Ramos (cell line): ENCODE results near the gene CMSS1.

ENCODE experiments used
- in situ Hi-C: fragments of 300-500 bp; cut with MboI; formaldehyde crosslinking; loops from one replicate; pipeline ENCODE4 v1.14.3; 2022; ENCODE audit warnings: low sequenced_read_pairs; ENCODE audit not compliant: unreplicated experiment

The CMSS1 gene

DNA sequence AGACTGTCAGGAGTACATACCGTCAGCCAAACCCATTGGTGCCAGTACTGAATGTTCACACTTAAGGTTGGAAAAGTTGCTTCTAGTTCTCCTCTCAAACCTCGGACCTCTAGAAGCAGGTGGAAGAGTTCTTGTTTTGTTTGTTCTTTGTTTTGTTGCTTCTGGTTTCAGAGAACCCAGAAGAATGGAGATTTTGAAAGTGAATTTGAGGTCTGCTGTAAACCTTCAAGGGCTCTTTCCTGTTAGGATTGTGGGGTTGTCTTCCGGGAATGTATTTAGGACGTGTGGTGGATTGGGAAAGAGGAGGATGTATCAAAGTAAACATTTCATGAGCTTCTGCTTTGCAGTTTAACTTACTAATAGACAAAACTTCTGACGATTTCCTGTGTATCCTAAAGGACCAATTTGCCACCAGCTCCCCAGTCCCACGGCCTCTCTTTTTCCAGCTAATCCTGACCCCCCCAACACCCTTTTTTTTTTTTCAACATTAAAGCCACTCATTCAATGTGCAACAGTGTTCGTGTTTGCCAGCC, 246.3 kb downstream of the CMSS1 start:
- in situ Hi-C loops = loop anchor here (25.0 kb wide), 1 partner anchor 523 kb away; no protein-coding TSS in a partner anchor

DNA sequence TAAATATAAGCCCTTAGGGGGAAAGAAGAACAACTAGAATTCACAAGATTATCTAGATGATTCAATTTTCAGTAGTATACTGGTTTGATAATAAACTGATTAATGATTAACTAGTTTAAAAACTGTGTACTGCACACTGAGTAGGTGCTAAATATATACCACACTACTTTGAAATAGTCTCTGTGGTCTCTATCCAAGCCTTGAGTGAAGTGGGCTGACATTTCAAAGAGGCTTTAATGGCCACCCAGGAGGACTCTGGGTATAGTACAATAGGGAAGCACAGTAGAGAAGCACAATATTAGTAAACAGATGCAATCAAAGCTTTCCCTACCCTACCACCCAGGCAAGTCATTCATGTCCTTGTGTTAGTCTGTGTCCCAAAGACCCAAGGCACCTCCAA, 249.9 kb downstream of the CMSS1 start:
- in situ Hi-C loops = loop anchor here (5.0 to 25.0 kb wide), 2 partner anchors 185 to 520 kb away; no protein-coding TSS in a partner anchor

DNA sequence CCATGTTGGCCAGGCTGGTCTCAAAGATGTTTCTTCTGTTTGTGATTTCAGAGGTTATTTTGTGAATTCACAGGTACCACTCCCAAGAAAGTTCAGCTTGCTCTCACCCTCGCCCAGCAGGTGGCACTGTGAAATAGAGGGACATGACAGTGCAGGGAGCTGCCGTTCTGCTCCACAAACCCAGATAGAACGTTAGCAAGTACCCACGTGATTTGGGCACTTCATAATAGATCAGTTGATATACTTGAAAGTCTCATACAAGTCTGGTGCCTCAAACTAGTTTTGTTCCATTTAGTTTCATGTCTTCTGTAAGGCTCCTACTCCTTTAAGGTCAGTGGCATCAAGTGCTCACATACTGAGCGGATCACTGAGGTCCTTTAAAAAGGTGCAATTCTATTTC, 251.2 kb downstream of the CMSS1 start:
- in situ Hi-C loops = loop anchor here (5.0 to 25.0 kb wide), 2 partner anchors 183 to 518 kb away; no protein-coding TSS in a partner anchor

DNA sequence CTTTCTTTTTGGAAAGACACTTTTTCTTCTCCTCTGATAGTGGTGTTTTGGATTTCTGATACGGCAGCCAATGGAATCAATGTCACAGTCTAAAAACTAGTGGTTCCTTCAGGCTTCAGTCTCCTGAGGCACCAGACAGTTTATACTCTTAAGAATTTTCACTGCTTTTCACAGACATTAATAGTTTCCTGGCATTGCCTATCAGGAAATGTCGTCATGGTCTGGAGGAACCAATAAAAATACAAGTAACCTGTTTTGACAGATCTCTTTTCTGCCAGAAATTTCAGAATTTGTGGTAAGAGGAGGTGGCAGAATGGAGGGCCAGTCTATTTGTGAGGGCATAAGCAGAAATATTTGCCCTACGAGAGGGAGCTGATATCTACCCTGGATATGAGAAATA, 251.8 kb downstream of the CMSS1 start:
- in situ Hi-C loops = loop anchor here (5.0 to 25.0 kb wide), 2 partner anchors 183 to 518 kb away; no protein-coding TSS in a partner anchor

DNA sequence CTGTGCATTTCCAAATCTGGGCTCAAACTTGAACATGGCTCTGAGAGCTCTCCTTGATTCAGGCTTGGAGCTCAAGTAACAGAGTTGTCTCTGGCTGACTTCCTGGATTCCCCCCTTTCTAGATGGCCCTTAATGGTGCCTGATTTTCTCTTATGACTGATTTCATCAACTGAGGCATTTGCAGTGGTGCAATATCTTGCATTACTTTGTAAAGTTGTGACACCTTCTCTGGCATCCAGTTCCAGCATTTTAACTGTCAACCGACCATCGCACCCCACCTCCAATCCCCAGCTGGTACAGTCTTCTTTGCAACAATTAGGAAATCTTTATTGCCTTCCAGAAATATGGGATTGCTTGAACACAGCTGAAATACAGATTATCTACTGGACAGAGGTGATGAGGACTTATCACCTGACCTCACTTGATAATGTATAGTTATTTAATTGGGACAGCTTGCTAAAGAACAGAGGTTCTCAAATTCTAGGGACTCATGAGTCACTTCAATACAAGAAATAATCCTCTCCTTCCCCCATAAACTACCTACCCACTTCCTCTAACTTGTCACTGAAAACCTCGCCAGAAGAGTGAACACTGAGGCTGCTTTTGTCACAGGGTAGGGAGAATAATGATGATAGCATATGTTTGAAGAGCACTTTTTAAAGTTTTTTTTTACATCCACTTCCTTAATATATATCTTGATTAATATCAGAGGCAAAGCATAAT, 254.8 kb downstream of the CMSS1 start:
- in situ Hi-C loops = loop anchor here (25.0 kb wide), 1 partner anchor 515 kb away; no protein-coding TSS in a partner anchor

DNA sequence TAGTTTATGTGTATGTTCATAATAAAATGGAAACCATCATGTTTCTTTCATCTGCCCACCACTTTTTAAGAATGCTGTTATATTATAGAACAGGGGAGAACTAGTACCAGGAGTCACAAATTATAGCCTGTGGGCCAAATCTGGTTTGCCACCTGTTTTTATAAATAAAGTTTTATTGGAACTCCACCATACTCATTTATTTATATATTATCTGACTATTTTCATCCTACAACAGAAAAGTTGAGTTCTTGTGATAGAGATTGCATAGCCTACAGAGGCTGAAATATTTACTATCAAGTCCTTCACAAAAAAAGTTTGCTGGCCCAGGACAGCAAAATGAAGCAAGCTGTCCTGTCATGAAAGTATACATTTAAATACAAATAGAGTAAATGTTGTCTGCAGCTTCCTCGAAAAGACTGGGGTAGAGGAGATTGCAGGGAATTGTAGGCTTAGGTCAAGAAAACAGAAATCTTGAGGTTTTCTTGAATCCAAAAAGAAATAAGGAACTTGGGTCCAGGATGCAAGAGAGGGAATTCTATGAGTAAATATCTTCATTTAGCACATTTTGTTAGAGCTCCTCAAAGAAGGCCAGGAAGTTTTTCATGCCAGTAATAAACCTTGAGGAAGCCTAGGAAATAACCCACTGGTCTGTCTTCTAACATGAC, 255.5 kb downstream of the CMSS1 start:
- in situ Hi-C loops = loop anchor here (25.0 kb wide), 1 partner anchor 514 kb away; no protein-coding TSS in a partner anchor

DNA sequence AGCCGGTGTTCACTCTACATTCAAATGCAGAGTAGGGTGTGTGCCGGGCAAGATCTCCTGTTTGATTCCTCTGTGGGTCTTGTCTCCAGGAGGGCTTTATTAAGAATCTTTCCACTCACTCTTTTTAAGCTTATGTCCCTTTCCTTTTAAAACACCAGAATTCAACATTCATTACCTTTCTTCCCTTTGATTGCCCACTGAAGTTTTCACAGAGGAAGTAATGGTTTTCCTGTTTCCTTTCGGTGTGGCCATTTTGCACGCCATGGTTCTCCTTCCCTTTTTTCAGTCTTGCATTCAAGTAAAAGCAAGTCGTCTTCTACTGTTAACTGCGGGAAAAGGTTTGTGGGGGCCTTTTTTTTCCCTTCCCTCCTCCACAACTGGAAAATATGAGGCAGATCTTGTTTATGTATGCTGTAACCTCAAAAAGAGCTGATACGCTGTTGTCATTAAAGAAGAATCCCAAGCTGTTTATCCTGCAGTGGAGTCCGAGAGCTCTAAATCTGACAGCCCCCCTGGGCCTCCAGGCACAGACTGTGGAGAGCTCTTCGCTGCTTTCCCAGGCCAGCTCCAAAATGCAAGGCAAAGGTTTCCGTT, 256.1 kb downstream of the CMSS1 start:
- in situ Hi-C loops = loop anchor here (25.0 kb wide), 1 partner anchor 513 kb away; no protein-coding TSS in a partner anchor

DNA sequence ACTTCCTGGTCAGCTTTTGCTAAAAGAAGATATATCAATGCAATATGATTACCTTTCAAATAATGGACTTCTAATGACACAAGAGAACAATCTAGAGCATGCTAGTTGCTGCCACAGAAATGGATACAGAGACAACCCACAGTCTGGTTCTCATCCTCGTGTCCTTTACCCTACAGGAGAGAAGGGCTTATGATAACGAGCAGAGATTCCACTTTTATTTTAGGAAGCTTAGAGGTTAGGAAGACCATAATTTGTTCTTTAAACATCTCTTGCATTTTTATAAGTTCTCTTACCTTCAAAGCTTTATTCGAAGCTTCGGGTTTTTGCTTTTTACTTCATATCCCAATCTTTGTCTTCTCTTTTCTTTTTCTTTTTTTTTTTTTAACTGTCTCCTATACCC, 257.5 kb downstream of the CMSS1 start:
- in situ Hi-C loops = no loop called here

DNA sequence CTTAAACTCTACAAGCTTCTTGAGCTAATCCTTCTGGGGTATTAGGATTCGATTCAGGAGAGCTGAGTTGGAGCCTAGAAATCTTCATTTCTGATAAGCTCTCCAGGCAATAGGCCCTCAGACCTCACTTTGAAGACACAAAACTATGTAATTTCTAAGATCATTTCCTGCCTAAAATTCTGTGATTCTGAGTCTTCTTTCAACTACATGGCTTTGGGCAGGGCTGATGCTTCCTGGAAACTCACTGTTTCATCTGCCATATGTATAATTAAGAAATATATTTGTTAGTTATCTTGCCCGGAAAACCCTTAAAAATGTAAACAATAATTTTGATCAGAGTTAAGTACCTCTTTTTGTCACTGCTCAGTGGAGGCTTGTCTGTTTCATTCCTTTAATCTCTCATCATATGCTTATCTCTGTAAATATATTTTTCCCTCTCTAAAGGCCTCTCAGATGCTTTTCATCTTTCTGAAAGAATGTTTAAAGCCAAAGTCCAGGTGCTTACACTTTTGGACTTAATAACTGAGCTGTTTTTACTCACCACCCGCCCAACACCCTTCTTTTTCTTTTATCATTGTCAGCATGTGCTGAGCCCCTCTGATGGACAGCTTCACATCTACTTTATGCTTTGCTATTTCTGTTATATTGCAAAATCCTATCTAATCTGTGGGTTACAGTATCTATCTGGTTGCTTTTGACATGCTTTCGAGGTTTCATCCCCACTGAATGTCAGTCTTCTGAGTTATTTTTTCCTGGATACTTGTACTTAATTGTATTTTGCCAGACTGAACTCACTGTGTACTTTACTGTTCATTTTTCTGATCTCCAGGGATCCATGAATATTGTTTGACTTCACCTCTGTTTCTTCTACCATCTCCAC, 258.4 kb downstream of the CMSS1 start:
- in situ Hi-C loops = no loop called here

DNA sequence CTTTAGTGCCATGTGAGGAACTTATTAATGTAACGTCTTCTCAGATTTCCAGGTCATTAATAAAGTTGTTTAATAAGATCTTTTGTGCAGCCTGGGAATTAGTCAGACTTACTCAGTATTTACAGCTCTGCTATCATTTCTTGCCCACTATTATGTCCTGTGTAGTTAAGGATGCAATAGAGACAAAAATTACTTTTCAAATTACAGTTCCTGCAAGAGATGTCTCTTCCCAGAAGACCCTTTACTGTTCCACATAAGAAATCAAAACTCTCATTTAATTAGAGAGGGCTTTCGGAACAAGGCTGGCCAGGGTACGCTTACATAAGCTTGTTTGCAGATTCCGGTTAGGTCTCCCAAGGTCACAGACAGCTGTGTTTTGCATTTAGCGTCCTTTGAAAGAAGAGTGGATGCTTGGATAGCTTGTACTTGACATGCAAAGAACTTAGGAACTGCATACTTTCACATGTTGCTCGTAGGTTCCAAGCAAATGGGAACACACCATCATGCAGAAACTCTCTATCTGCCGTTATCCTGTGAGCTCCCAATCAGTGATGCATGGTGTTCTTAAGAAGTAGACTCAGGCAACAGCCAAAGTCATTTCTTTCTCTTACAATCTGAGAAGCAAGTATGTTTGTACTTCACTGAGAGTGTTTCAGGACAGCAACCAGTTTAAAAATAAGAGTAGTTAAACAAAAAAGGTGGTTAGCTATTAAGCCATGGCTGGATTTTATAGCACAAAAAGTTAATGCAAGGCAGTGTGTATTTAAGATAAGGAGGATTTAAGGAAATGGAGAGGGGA, 259.3 kb downstream of the CMSS1 start:
- in situ Hi-C loops = no loop called here

DNA sequence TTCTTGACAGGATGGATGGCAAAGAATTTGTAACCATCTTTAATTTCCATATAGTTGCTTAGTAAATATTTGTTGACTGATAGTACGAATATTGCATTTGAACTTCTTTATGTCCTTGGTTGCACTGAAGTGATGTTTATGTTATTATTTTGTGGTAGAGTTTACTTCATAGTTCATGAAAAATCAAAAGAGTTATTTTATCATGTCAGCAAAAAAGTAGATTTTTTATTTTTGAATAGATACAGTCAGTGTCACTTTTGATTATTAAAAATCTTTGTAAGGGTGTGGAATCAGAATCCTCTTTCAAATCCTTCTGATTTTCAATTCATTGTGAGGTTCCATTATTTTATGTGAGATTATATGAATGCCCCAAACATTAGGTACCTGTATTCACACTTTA, 261.7 kb downstream of the CMSS1 start:
- in situ Hi-C loops = no loop called here

DNA sequence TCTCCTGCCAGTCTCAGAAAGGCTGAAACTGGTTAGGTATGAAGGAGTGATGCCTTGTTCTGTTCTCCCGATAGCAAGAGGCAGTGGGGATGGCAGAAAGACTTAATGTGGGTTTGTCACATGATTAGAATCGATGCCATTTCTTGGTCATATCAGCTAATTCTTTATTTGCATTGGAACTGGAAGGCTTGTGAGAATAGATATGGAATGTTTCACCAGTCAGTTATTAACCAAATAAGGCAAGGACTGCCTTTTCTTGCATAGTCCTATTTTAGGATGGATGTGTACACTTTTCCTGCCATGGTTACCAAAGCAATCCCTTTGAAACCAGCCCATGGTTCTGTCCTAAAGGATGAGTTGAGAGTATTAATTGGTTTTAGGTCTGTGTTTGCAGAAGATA, 262.9 kb downstream of the CMSS1 start:
- in situ Hi-C loops = no loop called here

DNA sequence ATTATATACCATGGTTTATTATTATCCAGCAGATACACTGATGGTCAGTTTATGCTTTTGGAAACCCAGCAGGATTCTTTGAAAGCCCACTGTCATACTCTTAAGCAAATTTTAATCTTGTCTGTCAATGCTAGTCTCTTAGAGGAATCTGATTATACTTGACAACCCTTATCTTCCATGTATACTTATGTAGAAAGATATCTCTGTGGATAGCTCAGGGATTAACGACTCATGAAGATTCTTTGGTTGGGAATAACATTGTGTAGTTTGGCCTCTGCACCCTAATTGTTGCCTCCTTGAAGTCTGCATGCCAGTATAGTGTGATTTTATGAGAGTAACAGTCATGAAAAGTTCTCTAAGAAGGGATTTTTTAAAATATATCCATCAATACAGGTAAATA, 263.6 kb downstream of the CMSS1 start:
- in situ Hi-C loops = no loop called here

DNA sequence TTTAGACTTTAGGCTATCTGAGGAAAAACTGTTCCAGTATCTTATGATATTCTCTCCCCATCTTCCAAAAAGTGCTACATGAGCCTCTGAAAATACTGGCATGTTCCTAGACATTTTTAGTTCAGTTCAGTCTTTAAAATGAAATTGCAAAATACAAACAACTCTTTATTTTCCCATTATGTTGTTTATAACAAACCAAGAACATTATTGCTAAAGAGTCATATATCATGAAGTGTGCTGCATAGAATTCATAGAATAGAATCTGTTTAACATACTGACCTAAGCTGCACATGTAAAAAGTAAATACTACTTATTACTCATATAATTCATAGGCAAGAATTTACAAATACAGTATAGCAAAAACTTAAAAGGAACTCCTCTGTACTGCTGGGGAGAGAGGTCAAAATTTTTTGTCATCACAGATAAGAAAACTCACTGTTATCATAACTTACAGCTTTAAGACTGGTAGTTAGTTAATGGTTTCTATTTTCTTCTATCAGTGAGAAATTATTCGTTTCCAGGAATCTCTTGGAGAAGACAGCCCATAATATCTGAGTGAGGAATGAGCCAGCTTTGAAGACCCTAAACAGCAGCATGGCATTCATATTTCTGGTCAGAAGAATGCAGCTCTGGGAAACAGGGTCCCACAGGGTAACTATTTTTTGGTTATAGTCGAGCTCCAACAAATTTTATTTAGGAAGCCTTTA, 264.5 kb downstream of the CMSS1 start:
- in situ Hi-C loops = no loop called here

DNA sequence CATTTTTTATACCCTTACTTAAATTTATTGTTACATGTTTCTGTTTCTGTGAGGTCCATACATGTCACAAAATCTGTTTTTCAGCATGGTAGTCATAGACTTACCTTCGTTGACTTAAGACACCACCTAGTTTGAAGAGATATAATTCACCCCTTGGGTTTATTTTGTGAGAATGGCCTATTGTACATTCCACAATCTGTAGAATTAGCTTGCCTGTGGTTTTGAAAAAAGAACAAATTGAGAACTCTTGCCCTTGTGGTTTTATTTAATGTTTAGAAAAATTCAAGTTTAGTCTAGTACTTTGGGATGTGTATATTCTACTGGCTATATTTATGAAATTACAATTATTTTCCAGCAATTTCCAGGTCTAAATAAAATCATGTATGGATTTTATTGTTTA, 265.1 kb downstream of the CMSS1 start:
- in situ Hi-C loops = no loop called here

DNA sequence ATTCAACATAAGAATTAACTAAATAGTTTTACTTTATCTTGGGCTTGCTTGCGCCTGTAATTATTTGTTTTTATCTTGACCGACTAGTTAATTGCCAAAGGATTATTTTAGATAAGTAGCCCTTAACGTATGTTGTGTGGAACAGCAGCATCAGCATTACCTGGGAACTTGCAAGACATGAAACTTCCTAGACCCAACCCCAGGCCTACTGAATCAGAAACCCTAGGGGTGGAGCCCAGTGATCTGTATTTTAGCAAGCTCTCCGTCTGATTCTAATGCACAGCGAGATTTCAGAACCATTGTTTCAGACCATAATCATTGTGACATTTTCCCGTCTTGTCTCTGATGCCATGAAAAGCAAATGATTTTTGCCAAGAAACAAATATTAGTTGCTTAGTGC, 265.5 kb downstream of the CMSS1 start:
- in situ Hi-C loops = no loop called here

DNA sequence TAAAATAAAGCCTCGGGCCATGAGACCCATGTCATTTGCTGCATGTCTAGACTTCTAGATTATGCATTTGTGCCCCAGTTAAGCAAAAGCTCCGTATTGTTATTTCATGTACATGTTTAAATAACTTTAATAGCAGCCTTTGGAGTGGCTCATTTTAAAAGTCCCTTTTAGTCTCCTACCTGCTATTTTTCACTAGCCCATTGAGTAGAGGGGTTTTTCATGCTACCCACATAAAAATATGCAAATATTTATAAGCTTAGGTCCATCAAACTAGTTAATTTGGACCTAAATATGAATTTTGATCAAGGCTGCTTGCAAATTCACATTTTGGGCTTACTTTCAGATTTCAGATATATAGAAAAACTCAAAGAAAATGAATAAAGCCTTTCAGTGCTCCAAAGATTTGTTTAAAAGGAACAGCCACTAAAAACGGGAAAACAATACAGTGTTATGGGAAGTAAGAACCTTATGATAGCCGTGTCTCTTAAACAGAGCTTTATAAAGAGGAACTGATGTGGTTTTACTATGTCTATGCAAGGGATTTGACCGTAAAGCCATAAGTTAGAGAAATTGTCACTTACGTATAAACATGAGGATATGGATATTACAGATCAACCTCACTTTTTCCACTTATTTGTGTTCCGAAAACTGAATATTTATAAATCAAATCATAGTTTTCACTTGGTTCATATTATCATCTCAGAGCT, 266.6 kb downstream of the CMSS1 start:
- in situ Hi-C loops = no loop called here

DNA sequence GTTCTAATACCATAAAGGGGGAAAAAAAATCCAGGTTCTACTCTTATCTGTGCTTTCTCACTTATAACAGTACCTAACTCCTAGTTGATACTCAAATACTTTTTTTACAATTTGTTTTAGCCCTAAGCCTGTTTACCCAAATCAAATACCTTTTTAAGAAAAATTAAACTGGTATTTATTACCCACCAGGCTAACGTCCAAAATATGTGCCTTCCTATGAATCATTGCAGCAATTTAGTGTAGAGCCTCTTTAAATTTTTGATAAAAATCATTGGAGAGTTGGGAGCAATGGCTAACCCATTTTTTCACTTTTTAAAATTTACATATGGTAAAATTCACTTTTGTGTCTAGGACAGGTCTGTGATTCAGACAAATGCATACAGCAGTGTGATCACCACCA, 268.7 kb downstream of the CMSS1 start:
- in situ Hi-C loops = no loop called here
